IPS-18c (cell line): ENCODE results near the gene MGRN1.
A peak's percentile ranks its signal among the peaks of the same experiment; 100 is the strongest.

Experiments used
- H3K4me3 ChIP-seq: 2 replicates; pipeline ENCODE4 v1.7.0; 2013; ENCODE audit warnings: low read depth, mild to moderate bottlenecking, low read length, moderate library complexity; ENCODE audit not compliant: insufficient read depth
- H3K9me3 ChIP-seq: one replicate; pipeline ENCODE4 v1.6.1; 2013; ENCODE audit warnings: mild to moderate bottlenecking, low read length, moderate library complexity; ENCODE audit not compliant: control insufficient read depth, insufficient read depth

Gene MGRN1

GRCh38 chr16:4601036-4601863 lies 23.4 kb upstream of the MGRN1 start:
- Histone ChIP-seq H3K9me3 (no peaks in the 10 kb centered on the region), H3K4me3 (no peak overlapping the region)

- Histone ChIP-seq H3K4me3 (no peak overlapping the region), H3K9me3 (no peaks in the 10 kb centered on the region)
Observed at GRCh38 chr16:4601864-4602186, 22.8 kb upstream of the MGRN1 start.

- no peak overlapping the region for H3K4me3 ChIP-seq
- H3K9me3 ChIP-seq: no peaks in the 10 kb centered on the region
Observed at GRCh38 chr16:4602331-4602730, 22.3 kb upstream of the MGRN1 start.

GRCh38 chr16:4603624-4604170 lies 20.9 kb upstream of the MGRN1 start:
- H3K9me3 ChIP-seq: no peaks in the 10 kb centered on the region

GRCh38 chr16:4604401-4604800 lies 20.2 kb upstream of the MGRN1 start:
- Histone ChIP-seq H3K9me3 (no peaks in the 10 kb centered on the region), H3K4me3 (no peak overlapping the region)

More at GRCh38 chr16:4603624-4604170, 20.9 kb upstream of the MGRN1 start:
- H3K4me3 ChIP-seq: no peak overlapping the region

- no peaks in the 10 kb centered on the region for H3K9me3 ChIP-seq
- H3K4me3 ChIP-seq: no peak overlapping the region
Observed at GRCh38 chr16:4606354-4606753, 18.3 kb upstream of the MGRN1 start.

GRCh38 chr16:4607841-4608703 lies 16.6 kb upstream of the MGRN1 start:
- Histone ChIP-seq H3K4me3 (no peak overlapping the region), H3K9me3 (no peaks in the 10 kb centered on the region)

- H3K9me3 ChIP-seq: no peaks in the 10 kb centered on the region
- H3K4me3 ChIP-seq: no peak overlapping the region
Observed at GRCh38 chr16:4608704-4608980, 16.0 kb upstream of the MGRN1 start.

- Histone ChIP-seq H3K4me3 (no peak overlapping the region), H3K9me3 (no peaks in the 10 kb centered on the region)
Observed at GRCh38 chr16:4609200-4610010, 15.2 kb upstream of the MGRN1 start.

GRCh38 chr16:4610011-4611005 lies 14.3 kb upstream of the MGRN1 start:
- H3K9me3 ChIP-seq: no peaks in the 10 kb centered on the region
- no peak overlapping the region for H3K4me3 ChIP-seq

GRCh38 chr16:4611337-4612021 lies 13.1 kb upstream of the MGRN1 start:
- H3K4me3 ChIP-seq: no peak overlapping the region; the same call in 1 of the 2 replicates
- no peaks in the 10 kb centered on the region for H3K9me3 ChIP-seq

GRCh38 chr16:4612474-4612931 lies 12.1 kb upstream of the MGRN1 start:
- peak overlapping the region; percentile 87; the same call in 1 of the 2 replicates for H3K4me3 ChIP-seq
- H3K9me3 ChIP-seq: no peaks in the 10 kb centered on the region

- Histone ChIP-seq H3K9me3 (no peaks in the 10 kb centered on the region), H3K4me3 (peak overlapping the region; percentile 87)
Observed at GRCh38 chr16:4612977-4613635, 11.5 kb upstream of the MGRN1 start.

GRCh38 chr16:4613636-4614570 lies 10.7 kb upstream of the MGRN1 start:
- no peaks in the 10 kb centered on the region for H3K9me3 ChIP-seq
- peak overlapping the region; percentile 87 for H3K4me3 ChIP-seq
